ENCODE measurements around the gene NTSR1.

DNA sequence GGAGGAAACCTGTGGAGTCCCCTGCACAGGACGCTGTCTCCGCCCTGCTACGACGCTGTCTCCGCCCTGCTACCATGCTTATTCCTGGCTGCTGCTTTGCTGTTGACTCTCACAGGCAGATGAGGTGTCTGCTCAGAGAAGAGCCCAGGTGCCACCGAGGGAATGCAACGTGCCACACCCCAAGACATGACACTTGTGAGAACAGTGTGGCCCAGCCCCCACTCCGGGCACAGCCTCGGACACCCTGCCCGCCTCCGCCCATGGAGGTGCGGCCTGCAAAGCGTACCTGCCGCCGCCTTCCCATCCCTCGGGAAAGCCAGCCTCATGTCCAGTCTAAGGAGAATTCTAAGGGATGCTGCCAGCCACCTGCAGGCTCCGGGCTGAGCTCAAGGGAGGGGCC lies 72.1 kb downstream of the NTSR1 start:
- TF ChIP-seq, protein P1, sequence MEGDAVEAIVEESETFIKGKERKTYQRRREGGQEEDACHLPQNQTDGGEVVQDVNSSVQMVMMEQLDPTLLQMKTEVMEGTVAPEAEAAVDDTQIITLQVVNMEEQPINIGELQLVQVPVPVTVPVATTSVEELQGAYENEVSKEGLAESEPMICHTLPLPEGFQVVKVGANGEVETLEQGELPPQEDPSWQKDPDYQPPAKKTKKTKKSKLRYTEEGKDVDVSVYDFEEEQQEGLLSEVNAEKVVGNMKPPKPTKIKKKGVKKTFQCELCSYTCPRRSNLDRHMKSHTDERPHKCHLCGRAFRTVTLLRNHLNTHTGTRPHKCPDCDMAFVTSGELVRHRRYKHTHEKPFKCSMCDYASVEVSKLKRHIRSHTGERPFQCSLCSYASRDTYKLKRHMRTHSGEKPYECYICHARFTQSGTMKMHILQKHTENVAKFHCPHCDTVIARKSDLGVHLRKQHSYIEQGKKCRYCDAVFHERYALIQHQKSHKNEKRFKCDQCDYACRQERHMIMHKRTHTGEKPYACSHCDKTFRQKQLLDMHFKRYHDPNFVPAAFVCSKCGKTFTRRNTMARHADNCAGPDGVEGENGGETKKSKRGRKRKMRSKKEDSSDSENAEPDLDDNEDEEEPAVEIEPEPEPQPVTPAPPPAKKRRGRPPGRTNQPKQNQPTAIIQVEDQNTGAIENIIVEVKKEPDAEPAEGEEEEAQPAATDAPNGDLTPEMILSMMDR (IDR thresholded peaks at IDR 0.05) = no peak
- TF ChIP-seq POLR2A (IDR thresholded peaks at IDR 0.05) (no peak), POLR2AphosphoS5 (IDR thresholded peaks at IDR 0.05) (no peak)
